ENCODE data around the gene HOMER2. TPM values are rescaled to one million over a fixed set of nuclear protein-coding genes. Genes with fewer than 3 reads are reported as not detected.

HOMER2 gene
- total RNA-seq, 2 experiments from 2014 or later = 0.85 to 1.6 TPM

- no peaks in the 10 kb centered on the region for H3K4me1 Mint-ChIP-seq (ENCODE audit: low read depth)
- H3K9me3 ChIP-seq (ENCODE audit: control insufficient read depth in 1 of 2, insufficient read depth in 1 of 2, low read length in 2 of 2) = no peaks in the 10 kb centered on the region
- no peaks in the 10 kb centered on the region for H3K9me3 Mint-ChIP-seq
- H3K4me3 ChIP-seq (ENCODE audit: low read length) = no peak overlapping the region
- no peak overlapping the region for H3K27ac ChIP-seq (ENCODE audit: low read depth in 1 of 2, low read length in 2 of 2)
- no peak for TF ChIP-seq CTCF (IDR thresholded peaks at IDR 0.05)
- H3K4me3 Mint-ChIP-seq = no peak overlapping the region
- no peaks in the 10 kb centered on the region for H3K27me3 Mint-ChIP-seq
- POLR2A ChIA-PET = no interaction called here
- no peaks in the 10 kb centered on the region for H3K36me3 ChIP-seq (ENCODE audit: insufficient read depth, low read length)
- H3K27me3 ChIP-seq (ENCODE audit: control insufficient read depth in 1 of 2, insufficient read depth in 2 of 2, low read length in 2 of 2) = no peaks in the 10 kb centered on the region
- intact Hi-C loops (cut with DNase I, micrococcal nuclease) = no loop called here
- CTCF ChIA-PET = interaction anchor here (0.6 kb wide), 1 partner anchor 54 kb away, joined by 3 read pairs; no protein-coding TSS in a partner anchor
- H3K27ac Mint-ChIP-seq = no peak overlapping the region
- no peaks in the 10 kb centered on the region for H3K36me3 Mint-ChIP-seq (ENCODE audit: low read depth)
- DNase-seq (no peak), ATAC-seq (ENCODE audit: poor library complexity) (no peak)
- no peaks in the 10 kb centered on the region for H3K4me1 ChIP-seq (ENCODE audit: insufficient read depth, low read length)
Observed at GRCh38 chr15:82873000-82873680, 79.4 kb downstream of the HOMER2 start.

GRCh38 chr15:82871832-82872484, 80.6 kb downstream of the HOMER2 start:
- intact Hi-C loops (cut with DNase I, micrococcal nuclease) = no loop called here
- no peak overlapping the region for H3K4me3 Mint-ChIP-seq
- no peak overlapping the region for H3K27ac Mint-ChIP-seq
- ChIA-PET POLR2A (no interaction called here), CTCF (no interaction called here)
- H3K9me3 Mint-ChIP-seq = no peaks in the 10 kb centered on the region
- DNase-seq (no peak), ATAC-seq (ENCODE audit: poor library complexity) (no peak)
- Histone ChIP-seq H3K27ac (ENCODE audit: low read depth in 1 of 2, low read length in 2 of 2) (no peak overlapping the region), H3K36me3 (ENCODE audit: insufficient read depth, low read length) (no peaks in the 10 kb centered on the region), H3K27me3 (ENCODE audit: control insufficient read depth in 1 of 2, insufficient read depth in 2 of 2, low read length in 2 of 2) (no peaks in the 10 kb centered on the region), H3K4me1 (ENCODE audit: insufficient read depth, low read length) (no peaks in the 10 kb centered on the region), H3K4me3 (ENCODE audit: low read length) (no peak overlapping the region), H3K9me3 (ENCODE audit: control insufficient read depth in 1 of 2, insufficient read depth in 1 of 2, low read length in 2 of 2) (no peaks in the 10 kb centered on the region)
- H3K4me1 Mint-ChIP-seq (ENCODE audit: low read depth) = no peaks in the 10 kb centered on the region
- H3K27me3 Mint-ChIP-seq = no peaks in the 10 kb centered on the region
- TF ChIP-seq CTCF (IDR thresholded peaks at IDR 0.05) = no peak
- H3K36me3 Mint-ChIP-seq (ENCODE audit: low read depth) = no peaks in the 10 kb centered on the region

GRCh38 chr15:82871358-82871757, 81.2 kb downstream of the HOMER2 start:
- H3K36me3 Mint-ChIP-seq (ENCODE audit: low read depth) = no peaks in the 10 kb centered on the region
- no peak for TF ChIP-seq CTCF (IDR thresholded peaks at IDR 0.05)
- no peak for ATAC-seq (ENCODE audit: poor library complexity)
- H3K27ac Mint-ChIP-seq = no peak overlapping the region
- intact Hi-C loops (cut with DNase I, micrococcal nuclease) = no loop called here
- H3K27me3 Mint-ChIP-seq = no peaks in the 10 kb centered on the region
- H3K27me3 ChIP-seq (ENCODE audit: control insufficient read depth in 1 of 2, insufficient read depth in 2 of 2, low read length in 2 of 2) = no peaks in the 10 kb centered on the region
- ChIA-PET POLR2A (no interaction called here), CTCF (no interaction called here)
- H3K4me3 ChIP-seq (ENCODE audit: low read length) = no peak overlapping the region
- no peaks in the 10 kb centered on the region for H3K36me3 ChIP-seq (ENCODE audit: insufficient read depth, low read length)
- no peaks in the 10 kb centered on the region for H3K4me1 Mint-ChIP-seq (ENCODE audit: low read depth)
- no peaks in the 10 kb centered on the region for H3K9me3 Mint-ChIP-seq
- H3K4me1 ChIP-seq (ENCODE audit: insufficient read depth, low read length) = no peaks in the 10 kb centered on the region
- H3K9me3 ChIP-seq (ENCODE audit: control insufficient read depth in 1 of 2, insufficient read depth in 1 of 2, low read length in 2 of 2) = no peaks in the 10 kb centered on the region
- no peak overlapping the region for H3K27ac ChIP-seq (ENCODE audit: low read depth in 1 of 2, low read length in 2 of 2)
- no peak for DNase-seq
- no peak overlapping the region for H3K4me3 Mint-ChIP-seq
